Fibroblast of the aortic adventitia (primary cell): Measurements from ENCODE around the gene SHKBP1. TPM values are rescaled to one million over a fixed set of nuclear protein-coding genes. Genes with fewer than 3 reads are reported as not detected.
"Not testable (repeated sequence)": the region's sequence is repeated elsewhere in the genome, so short reads cannot be mapped to it uniquely, and the experiment has no call there.

Experiments used
- DNase-seq: peaks from one replicate; pipeline ENCODE4 v3.0.0-alpha.2; 2010; ENCODE audit warnings: low read depth
- H3K4me3 ChIP-seq: 2 replicates; pipeline ENCODE4 v1.5.1; 2011; ENCODE audit warnings: low read depth, mild to moderate bottlenecking, control low read depth, low read length, moderate library complexity
- CTCF ChIP-seq: IDR thresholded peaks from 2 replicates; pipeline ENCODE4 v1.5.1; 2011; ENCODE audit warnings: mild to moderate bottlenecking, low read length, control low read depth, inconsistent platforms; ENCODE audit not compliant: insufficient read depth
- total RNA-seq: library from RNA; depleted of rRNA; stranded (reverse); fragments of >200 nt; gene quantifications from 2 replicates; pipeline ENCODE4 v1.2.3, GENCODE V29; 2012; ENCODE audit warnings: low replicate concordance

SHKBP1 gene
- total RNA-seq, 1 donor = 24.9 TPM

- no peak for TF ChIP-seq CTCF
- no peak for DNase-seq
- H3K4me3 ChIP-seq = no peak overlapping the region
These were observed 14.0 kb downstream of the SHKBP1 start for GRCh38 chr19:40590464-40591265.

GRCh38 chr19:40591724-40592123 is 15.1 kb downstream of the SHKBP1 start:
- DNase-seq, H3K4me3 ChIP-seq: not testable (repeated sequence)

- DNase-seq = peak; percentile 53
- H3K4me3 ChIP-seq = no peak overlapping the region
- TF ChIP-seq CTCF = no peak
These were observed 15.5 kb downstream of the SHKBP1 start for GRCh38 chr19:40592170-40592569.

- TF ChIP-seq CTCF = no peak
- no peak overlapping the region for H3K4me3 ChIP-seq
- no peak for DNase-seq
These were observed 17.6 kb downstream of the SHKBP1 start for GRCh38 chr19:40594255-40594654.

- TF ChIP-seq CTCF = no peak
- H3K4me3 ChIP-seq = no peak overlapping the region
- DNase-seq = no peak
These were observed 18.0 kb downstream of the SHKBP1 start for GRCh38 chr19:40594657-40595091.

GRCh38 chr19:40596608-40597328 is 20.1 kb downstream of the SHKBP1 start:
- TF ChIP-seq CTCF = no peak
- H3K4me3 ChIP-seq = peak overlapping the region; percentile 57
- DNase-seq = peak; percentile 49

- peak overlapping the region; percentile 57 for H3K4me3 ChIP-seq
- no peak for DNase-seq
- TF ChIP-seq CTCF = no peak
These were observed 20.7 kb downstream of the SHKBP1 start for GRCh38 chr19:40597329-40597838.
